DLD1 (cell line): ENCODE data around the gene VWA8.

ENCODE experiments used
- in situ Hi-C: cut with HindIII; loops from 2 replicates; pipeline ENCODE4 v1.10.0; 2017; ENCODE audit warnings: low sequenced_read_pairs

The VWA8 gene

DNA sequence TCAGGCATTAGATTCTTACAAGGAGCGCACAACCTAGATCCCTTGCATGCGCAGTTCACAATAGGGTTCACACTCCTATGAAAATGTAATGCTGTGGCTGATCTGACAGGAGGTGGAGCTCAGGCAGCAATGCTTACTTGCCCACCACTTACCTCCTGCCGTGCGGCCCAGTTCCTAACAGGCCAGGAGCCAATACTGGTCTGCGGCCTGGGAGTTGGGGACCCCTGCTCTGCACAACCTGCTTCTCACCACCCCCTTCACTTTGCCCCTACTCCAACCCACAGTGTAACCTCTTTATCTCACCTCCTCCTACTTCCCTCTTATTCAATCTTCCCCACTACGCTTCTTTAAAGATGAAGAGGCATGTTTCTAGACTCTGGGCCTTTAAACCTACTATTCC, 263.3 kb downstream of the VWA8 start:
- in situ Hi-C loops = no loop called here

DNA sequence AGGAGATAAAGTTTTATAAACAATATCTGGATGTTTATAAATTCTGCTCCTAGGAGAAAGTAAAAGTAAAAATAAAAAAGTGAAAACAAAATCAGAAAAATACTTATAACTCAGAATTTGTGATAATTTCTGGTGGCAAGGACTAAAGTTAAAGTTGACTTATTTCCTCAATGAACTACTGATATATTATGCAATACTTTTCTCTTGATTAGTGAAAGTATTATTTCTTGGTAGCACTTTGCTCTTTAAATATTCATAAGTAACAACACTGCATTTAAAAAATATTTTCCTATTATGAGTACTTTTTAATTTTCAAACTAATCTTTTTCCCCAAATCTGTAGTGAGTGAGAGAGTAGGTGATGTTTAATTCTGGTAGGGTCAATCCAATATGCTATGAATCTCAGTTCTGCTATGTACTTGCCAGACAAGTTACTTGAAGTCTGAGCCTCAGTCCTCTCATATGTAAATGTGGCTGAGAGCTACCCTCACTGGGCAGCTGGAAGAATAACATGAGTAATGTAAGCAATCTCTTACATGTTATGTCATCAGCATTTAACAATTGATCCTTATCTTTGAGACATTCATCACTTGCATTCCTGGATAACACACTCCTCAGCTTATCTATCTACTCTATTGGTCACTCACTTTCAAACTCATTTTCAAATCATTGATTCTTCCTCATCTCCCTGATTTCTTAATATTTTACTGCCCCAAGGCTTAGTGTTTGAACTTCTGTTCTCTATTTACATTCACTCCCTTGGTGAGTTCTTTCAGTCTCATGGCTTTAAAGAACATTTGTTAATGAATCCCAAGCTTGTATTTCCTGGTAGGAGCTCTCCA, 264.5 kb downstream of the VWA8 start:
- in situ Hi-C loops = no loop called here

DNA sequence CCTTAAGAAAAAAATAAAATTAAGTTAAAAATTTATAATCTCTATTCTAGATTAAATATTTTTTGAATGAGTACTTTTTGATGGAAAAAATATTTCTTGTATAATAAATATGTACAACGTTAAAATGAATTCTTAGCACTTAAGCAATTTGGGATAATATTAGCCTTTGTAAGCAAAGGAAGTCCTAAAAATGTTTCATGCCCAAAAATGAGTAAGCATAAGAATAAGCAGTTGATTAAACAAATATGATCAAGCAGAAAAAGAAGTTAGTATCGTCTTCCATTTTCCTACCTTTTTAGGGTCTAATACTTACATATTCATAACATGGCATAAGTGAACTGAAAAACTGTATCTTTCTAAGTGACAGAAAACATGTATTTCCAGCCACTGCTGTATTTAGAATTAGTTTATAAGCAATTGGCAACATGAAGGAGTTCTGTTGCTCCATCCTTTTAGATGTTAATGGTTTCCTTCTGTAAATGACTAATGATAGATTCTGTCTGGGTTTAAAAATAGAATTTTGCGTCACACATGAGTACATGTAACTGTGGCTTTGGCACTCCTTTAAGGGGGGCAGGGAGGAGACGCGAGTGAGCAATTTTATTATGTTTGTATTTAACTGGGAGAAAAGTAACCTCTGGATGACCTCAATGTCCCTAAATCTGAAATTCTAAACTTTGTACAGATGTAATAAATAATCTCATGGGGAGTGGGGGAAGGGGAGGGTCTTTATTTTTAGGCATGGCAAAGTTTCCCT, 266.2 kb downstream of the VWA8 start:
- in situ Hi-C loops = no loop called here

DNA sequence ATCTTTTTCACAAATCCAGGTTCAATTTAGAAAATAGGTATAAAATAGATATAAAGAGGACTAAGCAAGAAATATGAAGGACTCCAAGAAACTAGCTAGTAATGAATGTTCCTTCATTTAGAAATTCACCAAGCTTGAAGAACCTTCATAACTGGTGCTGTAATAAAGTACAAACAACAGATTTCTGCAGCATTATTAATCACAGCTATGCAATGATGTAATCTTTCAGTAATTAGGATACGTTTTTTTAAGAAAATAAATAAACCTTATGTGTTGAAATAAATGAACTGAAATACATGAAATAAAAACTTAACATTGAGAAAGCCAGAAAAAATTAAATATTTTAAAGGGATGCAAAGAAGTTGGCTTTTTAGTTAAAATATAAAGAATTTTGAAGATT, 267.5 kb downstream of the VWA8 start:
- in situ Hi-C loops = no loop called here

DNA sequence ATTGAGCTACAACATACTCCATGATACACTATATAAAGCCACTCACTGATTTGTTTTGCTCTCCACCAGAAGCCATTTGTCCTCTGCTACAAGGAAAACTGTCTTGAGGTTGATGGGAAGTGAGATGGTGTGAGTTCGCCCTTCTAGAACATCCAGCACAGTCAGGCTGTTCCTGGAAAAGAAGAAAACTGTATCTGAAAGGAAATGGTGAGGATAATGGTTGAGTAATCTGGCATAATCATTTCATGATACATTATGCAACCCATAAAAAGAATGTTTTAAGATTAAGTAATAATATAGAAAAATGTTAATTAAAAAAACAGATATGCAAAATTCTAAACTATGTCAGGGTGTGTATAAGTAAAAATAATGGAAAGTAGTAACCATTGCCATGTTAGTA, 269.6 kb downstream of the VWA8 start:
- in situ Hi-C loops = no loop called here

DNA sequence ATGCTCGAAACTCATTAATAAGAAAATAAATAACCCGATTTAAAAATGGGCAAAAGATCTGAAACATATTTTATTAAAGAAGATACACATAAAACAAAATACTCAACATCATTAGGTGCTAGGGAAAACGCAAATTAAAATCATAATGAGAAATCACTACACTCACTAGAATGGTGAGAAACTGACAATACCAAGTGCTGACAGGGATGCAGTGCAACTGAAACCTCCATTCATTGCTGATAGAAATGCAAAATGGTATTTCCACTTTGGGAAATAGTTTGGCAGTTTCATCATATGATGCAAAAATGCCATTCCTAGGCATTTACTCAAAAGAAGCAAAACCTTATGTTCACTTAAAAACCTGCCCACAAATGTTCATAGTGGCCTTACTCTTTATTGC, 278.1 kb downstream of the VWA8 start:
- in situ Hi-C loops = no loop called here

DNA sequence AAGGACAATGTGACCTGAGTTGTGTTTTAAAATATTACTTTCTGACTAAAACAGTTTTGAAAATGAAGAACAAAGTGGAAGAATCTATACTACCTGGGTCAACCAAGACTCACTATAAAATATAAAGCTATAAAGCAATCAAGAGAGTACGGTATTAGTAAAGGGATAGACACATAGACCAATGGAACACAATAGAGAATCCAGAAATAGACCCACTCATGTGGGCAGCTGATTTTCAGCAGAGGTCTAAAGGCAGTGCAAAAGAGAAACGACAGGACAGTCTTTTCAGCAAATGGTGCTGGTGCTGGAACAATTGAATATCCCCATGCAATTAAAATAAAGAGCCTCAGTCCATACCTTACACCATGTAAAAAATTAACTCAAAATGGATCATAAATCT, 278.9 kb downstream of the VWA8 start:
- in situ Hi-C loops = no loop called here

DNA sequence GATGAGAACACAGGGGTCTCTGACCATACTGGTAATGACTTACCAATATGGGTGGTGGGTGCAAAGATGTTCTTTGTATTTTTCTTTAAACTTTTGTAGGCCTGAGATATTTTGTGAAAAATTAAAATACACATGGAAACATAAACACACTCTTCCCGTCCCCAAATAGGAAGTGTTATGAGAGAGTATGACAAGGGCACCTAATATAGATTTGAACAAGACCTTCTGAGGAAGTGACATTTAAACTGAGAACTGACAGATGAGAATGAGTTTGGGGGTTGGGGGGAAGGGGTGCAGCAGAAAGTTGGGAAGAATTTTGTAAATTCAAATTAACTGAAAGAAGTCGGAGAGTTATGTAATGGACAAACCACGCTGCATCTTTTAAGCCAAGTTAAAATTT, 279.3 kb downstream of the VWA8 start:
- in situ Hi-C loops = no loop called here

DNA sequence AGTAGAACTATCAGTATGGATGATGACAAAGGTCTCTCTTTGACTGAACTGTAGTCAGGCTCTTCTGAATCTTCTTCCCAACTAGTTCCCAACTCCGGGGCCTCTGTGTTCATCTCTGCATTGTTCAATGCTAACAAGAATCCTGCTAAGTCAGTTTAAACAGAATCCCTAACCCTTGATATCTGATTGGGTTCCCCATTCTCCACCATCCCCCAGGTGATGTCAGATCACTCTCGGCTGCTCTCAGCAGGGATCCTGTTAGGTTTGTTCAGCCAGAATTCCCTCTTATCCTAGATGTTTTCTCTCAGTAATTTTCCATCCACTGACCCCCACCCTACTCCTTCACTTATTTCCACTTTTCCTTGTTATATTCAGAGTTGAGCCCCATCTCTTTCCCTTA, 280.0 kb downstream of the VWA8 start:
- in situ Hi-C loops = no loop called here

DNA sequence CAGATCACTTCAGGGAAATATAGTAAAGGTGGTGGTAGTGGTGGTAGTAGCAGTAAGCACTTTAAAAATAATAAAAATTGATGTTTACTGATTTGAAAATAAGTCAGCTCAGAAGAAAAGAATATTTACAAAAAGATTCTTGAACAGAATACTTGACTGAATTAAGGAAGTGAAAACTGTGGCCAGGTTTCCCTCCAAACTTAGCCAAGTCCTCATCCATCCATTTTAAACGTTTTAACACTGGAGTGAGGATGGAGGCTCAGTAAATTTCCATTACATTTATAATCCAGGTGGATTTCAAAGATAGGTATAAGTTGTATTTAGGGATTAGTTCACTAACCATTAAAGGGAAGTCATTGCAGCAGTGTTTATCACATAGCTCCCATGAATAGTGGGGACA, 282.1 kb downstream of the VWA8 start:
- in situ Hi-C loops = no loop called here

DNA sequence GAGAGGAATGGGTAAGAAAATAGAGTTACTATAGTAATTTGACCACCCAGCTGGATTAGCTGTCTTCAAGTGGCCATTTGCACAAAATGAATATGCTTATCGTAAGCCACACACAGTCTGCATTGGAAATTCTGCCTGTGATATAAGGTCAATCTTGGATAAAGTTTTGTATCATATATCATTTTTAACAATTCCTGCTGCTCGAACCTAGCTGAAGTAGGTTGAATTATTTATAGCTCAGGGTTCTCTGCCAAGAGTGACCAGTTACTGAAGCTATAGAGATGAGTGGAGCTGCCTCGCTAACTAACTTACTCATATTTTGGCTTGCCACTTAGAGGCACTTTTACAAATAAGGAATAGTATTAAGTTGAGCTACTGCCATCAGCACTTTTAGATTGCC, 282.7 kb downstream of the VWA8 start:
- in situ Hi-C loops = no loop called here

DNA sequence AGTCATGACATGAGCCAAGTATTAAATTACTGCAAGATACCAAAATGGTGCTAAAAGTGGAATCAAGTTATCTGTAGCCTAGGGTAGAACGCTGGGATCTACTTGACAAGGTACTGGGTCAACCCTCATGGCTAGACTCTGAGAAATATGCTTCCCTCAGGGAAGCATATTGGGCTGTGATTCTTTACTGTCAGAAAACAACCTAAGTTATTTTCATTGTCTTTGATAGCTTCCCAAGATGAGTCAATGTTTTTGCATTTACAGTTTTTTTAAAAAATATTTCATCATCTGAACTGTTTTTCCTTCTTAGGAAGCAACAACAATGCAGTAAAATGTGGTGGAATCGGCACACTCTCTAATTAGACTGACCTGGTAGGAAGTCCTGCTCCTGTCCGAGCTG, 285.6 kb downstream of the VWA8 start:
- in situ Hi-C loops = no loop called here

DNA sequence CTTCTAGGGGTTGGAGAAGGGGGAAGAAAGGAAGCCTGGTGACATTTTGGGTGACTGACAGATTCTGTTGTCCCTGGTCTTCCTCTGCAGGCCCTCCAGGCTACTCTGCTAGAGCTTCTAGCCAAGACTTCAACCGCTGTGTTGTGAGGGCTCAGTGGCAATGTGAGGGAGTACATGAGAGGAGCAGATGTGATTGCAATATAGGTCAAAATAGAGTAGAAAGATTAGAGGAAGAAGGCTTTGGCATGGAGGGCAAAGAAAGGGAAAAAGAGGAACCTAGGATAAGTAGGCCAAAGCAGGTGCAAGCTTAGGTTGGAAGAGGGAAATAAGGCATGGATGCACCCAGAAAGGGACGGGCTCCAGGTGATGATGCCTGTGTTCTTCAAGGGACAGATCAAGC, 286.7 kb downstream of the VWA8 start:
- in situ Hi-C loops = loop anchor here (25.0 kb wide), 2 partner anchors 213 to 312 kb away; no protein-coding TSS in a partner anchor

DNA sequence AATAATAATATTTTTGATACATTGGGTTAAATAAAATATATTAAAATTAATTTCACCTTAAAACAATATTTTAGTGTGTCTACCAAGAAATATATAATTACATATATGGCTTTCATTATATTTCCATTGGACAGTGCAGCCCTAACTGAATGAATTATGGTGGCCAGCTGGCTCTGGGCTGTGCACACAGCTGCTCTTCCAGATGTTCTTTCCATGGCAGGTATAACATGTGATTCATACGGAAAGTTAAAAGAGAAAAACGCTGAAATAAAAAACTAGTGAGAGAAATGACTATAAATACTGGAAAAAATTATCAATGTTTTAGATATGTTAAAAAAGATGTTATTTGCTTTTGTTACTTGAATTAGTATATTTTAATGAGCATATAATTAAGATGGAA, 287.3 kb downstream of the VWA8 start:
- in situ Hi-C loops = loop anchor here (25.0 kb wide), 2 partner anchors 214 to 311 kb away; no protein-coding TSS in a partner anchor

DNA sequence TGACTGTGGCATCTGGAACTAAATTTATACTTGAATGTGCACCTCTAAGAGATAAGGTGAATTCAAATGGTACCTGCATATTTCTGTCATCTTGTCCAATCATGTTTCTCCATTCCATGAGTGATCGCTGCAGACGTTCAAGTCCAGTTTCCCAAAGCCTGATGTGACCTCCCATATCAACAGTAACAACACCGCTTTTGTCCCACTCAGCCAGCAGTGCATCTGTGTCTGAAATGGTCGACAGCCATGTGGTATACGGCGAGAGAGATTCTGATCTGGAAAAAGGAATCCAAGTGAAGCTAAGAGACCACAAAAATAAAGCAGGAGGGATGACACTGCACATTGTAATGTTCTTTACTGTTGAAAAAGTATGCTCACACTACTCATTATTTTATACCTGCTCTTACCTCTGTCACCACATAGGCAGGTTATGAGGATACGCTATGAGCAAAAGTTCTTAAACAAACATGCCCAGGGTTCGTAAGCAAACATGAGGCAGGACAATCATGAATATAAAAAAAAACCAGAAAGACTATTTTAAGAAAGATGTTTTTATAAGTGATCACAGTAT, 290.0 kb downstream of the VWA8 start:
- in situ Hi-C loops = loop anchor here (25.0 kb wide), 2 partner anchors 216 to 309 kb away; no protein-coding TSS in a partner anchor

DNA sequence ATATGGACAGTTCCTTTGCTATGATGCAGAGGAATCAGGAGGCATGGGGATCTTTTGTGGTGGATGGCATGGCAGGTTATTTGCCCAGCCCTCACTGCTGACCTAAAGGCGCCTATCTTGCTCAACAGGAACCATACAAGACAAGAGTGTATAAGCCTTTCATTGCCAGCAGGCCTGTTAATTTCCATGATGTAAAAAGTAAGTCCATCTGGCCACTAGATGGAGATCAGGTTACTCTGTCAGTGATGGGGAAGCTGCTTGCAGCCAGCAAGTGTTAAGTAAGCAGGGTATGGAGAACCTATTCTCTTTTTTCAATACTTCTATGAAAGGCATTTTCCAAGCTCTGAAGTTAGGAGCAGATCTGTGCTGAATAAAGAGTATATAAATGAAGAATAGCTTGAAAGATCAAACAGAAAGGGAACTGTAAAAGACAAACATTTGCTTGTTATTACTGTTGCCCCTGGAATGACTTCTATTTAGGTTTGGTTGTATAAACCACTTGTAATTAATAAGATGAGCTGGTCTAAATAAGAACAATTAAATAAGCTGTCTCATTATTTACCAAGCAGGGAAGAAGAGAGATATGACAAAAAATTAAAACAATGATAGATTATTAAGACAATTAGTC, 292.7 kb downstream of the VWA8 start:
- in situ Hi-C loops = loop anchor here (25.0 kb wide), 2 partner anchors 219 to 306 kb away; no protein-coding TSS in a partner anchor

DNA sequence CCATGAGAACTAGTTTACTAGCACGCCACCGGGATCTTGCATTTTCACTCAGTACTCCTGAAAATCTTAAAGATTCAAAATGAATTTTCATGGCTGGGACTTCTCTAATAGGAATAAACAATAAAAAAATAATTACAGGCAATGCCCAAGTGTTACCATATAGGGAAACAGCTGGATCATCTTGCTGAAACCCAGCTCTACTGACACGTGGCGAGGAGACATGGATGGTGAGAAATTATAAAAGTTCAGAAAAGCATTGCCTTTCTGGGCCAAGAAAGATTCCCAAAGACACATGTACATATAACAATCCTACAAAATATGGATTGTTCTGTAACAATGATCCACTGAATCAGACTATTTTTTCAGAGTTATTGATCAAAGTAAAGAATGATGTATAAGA, 294.3 kb downstream of the VWA8 start:
- in situ Hi-C loops = loop anchor here (25.0 kb wide), 2 partner anchors 221 to 304 kb away; no protein-coding TSS in a partner anchor

DNA sequence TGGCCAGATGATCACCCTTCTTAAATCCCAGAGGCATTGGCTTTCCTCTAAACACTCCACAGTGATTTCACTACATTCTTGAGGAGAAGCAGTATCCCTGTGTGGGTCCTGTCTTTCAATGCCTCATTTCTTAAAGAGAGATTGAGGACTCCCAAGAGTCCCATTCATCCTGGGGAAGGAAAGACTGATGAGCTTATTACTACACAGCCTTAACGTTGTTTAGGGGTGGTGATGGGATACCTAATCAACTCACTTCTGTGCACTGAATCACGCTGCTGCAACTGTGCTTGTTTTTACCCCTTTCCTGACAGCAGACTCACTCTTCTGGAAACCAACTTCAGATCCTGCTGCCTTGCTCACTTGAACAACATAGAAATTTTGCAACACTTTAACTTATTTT, 300.5 kb downstream of the VWA8 start:
- in situ Hi-C loops = loop anchor here (25.0 kb wide), 2 partner anchors 227 to 298 kb away; no protein-coding TSS in a partner anchor

DNA sequence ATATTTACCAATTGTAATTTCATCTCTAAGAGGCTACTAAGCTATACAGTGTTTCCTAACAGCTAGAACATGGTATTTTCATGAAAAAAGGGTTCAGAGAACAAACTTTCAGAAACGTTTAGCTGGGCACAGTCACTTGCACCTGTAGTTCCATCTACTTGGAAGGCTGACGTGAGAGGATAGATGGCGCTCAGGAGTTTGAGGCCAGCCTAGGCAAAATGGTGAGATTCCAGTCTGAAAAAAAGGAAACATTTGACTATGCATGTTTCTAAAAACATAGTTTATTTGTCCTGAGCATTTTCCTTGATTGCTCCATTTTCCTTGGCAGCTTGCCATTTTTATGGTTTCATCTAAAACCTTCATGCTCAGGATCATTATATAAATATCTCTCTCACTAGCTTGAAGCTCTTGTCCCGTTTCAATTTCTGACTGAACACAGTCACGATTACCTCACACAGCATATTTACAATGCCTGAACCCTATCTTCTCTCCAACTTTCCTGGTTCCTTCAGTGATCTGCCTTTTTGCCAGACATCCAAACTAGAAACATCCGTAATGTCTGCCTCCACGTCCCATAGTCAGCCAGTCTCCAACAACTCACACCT, 302.8 kb downstream of the VWA8 start:
- in situ Hi-C loops = loop anchor here (25.0 kb wide), 2 partner anchors 229 to 296 kb away; no protein-coding TSS in a partner anchor

DNA sequence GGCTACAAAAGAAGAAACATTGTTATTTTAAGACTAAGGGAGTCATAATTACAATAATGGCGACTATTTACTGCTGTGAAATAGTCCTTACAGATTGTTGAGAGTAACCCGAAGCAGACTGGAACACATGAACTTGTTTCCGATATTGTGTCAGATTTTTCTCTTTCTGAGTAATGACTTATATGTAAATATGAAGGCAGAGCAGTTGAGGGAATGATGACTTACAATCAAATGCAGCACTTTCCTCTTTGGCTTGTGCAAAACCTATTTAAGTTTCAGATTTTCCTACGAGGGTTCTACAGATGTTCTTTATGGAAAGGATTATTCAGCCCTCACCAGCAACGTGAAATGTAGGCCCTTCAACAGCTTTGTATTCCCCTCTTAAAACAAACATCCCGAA, 304.9 kb downstream of the VWA8 start:
- in situ Hi-C loops = loop anchor here (25.0 kb wide), 2 partner anchors 231 to 294 kb away; no protein-coding TSS in a partner anchor
